IgD-negative memory B cell (primary cell): ENCODE results near the gene ARV1. TPM values are rescaled to one million over a fixed set of nuclear protein-coding genes. Genes with fewer than 3 reads are reported as not detected.
"Not testable (repeated sequence)": the region's sequence is repeated elsewhere in the genome, so short reads cannot be mapped to it uniquely, and the experiment has no call there.

ENCODE experiments used
- H3K27ac Mint-ChIP-seq, 3 donors: one replicate each; pipeline ENCODE4 v1.8.0; 2020 to 2022; ENCODE audit warnings: mild to moderate bottlenecking in 3 of 3, mixed read lengths in 3 of 3, moderate library complexity in 1 of 3
- H3K27me3 Mint-ChIP-seq: one replicate; pipeline ENCODE4 v1.8.0; 2021; ENCODE audit warnings: mixed read lengths
- H3K36me3 Mint-ChIP-seq: one replicate; pipeline ENCODE4 v1.8.0; 2020; ENCODE audit warnings: mild to moderate bottlenecking, mixed read lengths
- H3K4me1 Mint-ChIP-seq, 3 donors: one replicate each; pipeline ENCODE4 v1.8.0; 2020 to 2022; ENCODE audit warnings: mixed read lengths in 3 of 3, mild to moderate bottlenecking in 1 of 3
- H3K4me3 Mint-ChIP-seq, 4 donors: one replicate each; pipeline ENCODE4 v1.8.0; 2020 to 2022; ENCODE audit warnings: mild to moderate bottlenecking in 4 of 4, mixed read lengths in 4 of 4, moderate library complexity in 3 of 4
- H3K9me3 Mint-ChIP-seq, 3 donors: one replicate each; pipeline ENCODE4 v1.8.0; 2020 to 2021; ENCODE audit warnings: mixed read lengths in 3 of 3, mild to moderate bottlenecking in 1 of 3
- polyA plus RNA-seq: library from polyadenylated mRNA; unstranded; fragments of 300-500 nt; fragmentation: Illumina TruSeq; gene quantifications from one replicate; pipeline ENCODE4 v1.2.3, GENCODE V29; 2021

Gene ARV1
- polyA plus RNA-seq, 1 donor from 2014 or later: 29.2 TPM

- Mint-ChIP-seq H3K27me3 (no peaks in the 10 kb centered on the region), H3K4me1 (peaks cover 5 to 13% (median 13%) of the 10 kb centered on the region in 3 donors), H3K4me3 (peak overlapping the region; percentile 77 to 91 (median 84)), H3K36me3 (peaks cover 1% of the 10 kb centered on the region), H3K27ac (peak overlapping the region in 1 of 3 donors; percentile 31), H3K9me3 (no peaks in the 10 kb centered on the region)
These were observed 60.5 kb downstream of the ARV1 start for GRCh38 chr1:231039161-231040018.

GRCh38 chr1:231040019-231040799 lies 61.3 kb downstream of the ARV1 start, which contains the start of gene FAM89A:
Gene FAM89A (minus strand): TSS chr1:231040254. CDS start chr1:231040211, 43 bp downstream.
- peak within 1 kb of the TSS in 1 of 3 donors; percentile 31 for H3K27ac Mint-ChIP-seq
- H3K4me1 Mint-ChIP-seq: peaks cover 5 to 13% (median 13%) of the 10 kb centered on the region in 3 donors
- peaks cover 0 to 3% (median 3%) of the 10 kb centered on the region in 3 donors for H3K9me3 Mint-ChIP-seq
- H3K36me3 Mint-ChIP-seq: peaks cover 1% of the 10 kb centered on the region
- H3K27me3 Mint-ChIP-seq: no peaks in the 10 kb centered on the region
- peak within 1 kb of the TSS; percentile 78 to 92 (median 90) for H3K4me3 Mint-ChIP-seq

- Mint-ChIP-seq H3K4me1 (peaks cover 4 to 13% (median 12%) of the 10 kb centered on the region in 3 donors), H3K27me3 (peaks cover under 1% of the 10 kb centered on the region), H3K4me3 (peak overlapping the region; percentile 78 to 92 (median 90)), H3K9me3 (peaks cover 0 to 3% (median 3%) of the 10 kb centered on the region in 3 donors), H3K27ac (peak overlapping the region in 1 of 3 donors; percentile 1), H3K36me3 (peaks cover under 1% of the 10 kb centered on the region)
These were observed 62.2 kb downstream of the ARV1 start for GRCh38 chr1:231040800-231041718.

- Mint-ChIP-seq H3K4me3 (peak overlapping the region in 3 of 4 donors; percentile 65 to 91 (median 77)), H3K36me3 (no peaks in the 10 kb centered on the region), H3K4me1 (peaks cover 4 to 13% (median 5%) of the 10 kb centered on the region in 3 donors), H3K27ac (no peak overlapping the region), H3K9me3 (peaks cover 0 to 3% (median 3%) of the 10 kb centered on the region in 3 donors), H3K27me3 (peaks cover 4% of the 10 kb centered on the region)
These were observed 62.9 kb downstream of the ARV1 start for GRCh38 chr1:231041719-231042261.

GRCh38 chr1:231044588-231044987 lies 65.7 kb downstream of the ARV1 start:
- H3K4me3 Mint-ChIP-seq: no peak overlapping the region
- peaks cover 1 to 9% (median 4%) of the 10 kb centered on the region in 3 donors for H3K4me1 Mint-ChIP-seq
- peaks cover 12% of the 10 kb centered on the region for H3K27me3 Mint-ChIP-seq
- H3K9me3 Mint-ChIP-seq: peaks cover 0 to 3% (median 3%) of the 10 kb centered on the region in 3 donors
- no peak overlapping the region for H3K27ac Mint-ChIP-seq
- peaks cover under 1% of the 10 kb centered on the region for H3K36me3 Mint-ChIP-seq

GRCh38 chr1:231045286-231045685 lies 66.4 kb downstream of the ARV1 start:
- Mint-ChIP-seq H3K36me3 (peaks cover 1% of the 10 kb centered on the region), H3K4me3 (no peak overlapping the region), H3K4me1 (peaks cover 1 to 9% (median 4%) of the 10 kb centered on the region in 3 donors), H3K9me3 (peaks cover 0 to 3% (median 3%) of the 10 kb centered on the region in 3 donors), H3K27me3 (peaks cover 12% of the 10 kb centered on the region), H3K27ac (no peak overlapping the region)

- not testable (repeated sequence) for H3K4me1 Mint-ChIP-seq, H3K9me3 Mint-ChIP-seq, H3K4me3 Mint-ChIP-seq, H3K36me3 Mint-ChIP-seq, H3K27ac Mint-ChIP-seq
- H3K27me3 Mint-ChIP-seq: peaks cover 12% of the 10 kb centered on the region
These were observed 67.2 kb downstream of the ARV1 start for GRCh38 chr1:231045921-231046729.

- peaks cover 12% of the 10 kb centered on the region for H3K27me3 Mint-ChIP-seq
- no peak overlapping the region for H3K4me3 Mint-ChIP-seq
- H3K27ac Mint-ChIP-seq: no peak overlapping the region
- H3K9me3 Mint-ChIP-seq: peaks cover 0 to 3% (median 3%) of the 10 kb centered on the region in 3 donors
- H3K4me1 Mint-ChIP-seq: peaks cover 0 to under 1% (median 0%) of the 10 kb centered on the region in 3 donors
- peaks cover 1% of the 10 kb centered on the region for H3K36me3 Mint-ChIP-seq
These were observed 68.0 kb downstream of the ARV1 start for GRCh38 chr1:231046730-231047395.

- not testable (repeated sequence) for H3K9me3 Mint-ChIP-seq, H3K27ac Mint-ChIP-seq, H3K4me3 Mint-ChIP-seq, H3K4me1 Mint-ChIP-seq, H3K36me3 Mint-ChIP-seq
- peaks cover 12% of the 10 kb centered on the region for H3K27me3 Mint-ChIP-seq
These were observed 68.6 kb downstream of the ARV1 start for GRCh38 chr1:231047529-231047928.

GRCh38 chr1:231048419-231048818 lies 69.5 kb downstream of the ARV1 start:
- not testable (repeated sequence) for H3K27ac Mint-ChIP-seq, H3K4me1 Mint-ChIP-seq, H3K4me3 Mint-ChIP-seq, H3K9me3 Mint-ChIP-seq, H3K36me3 Mint-ChIP-seq
- H3K27me3 Mint-ChIP-seq: peaks cover 12% of the 10 kb centered on the region

- Mint-ChIP-seq H3K36me3 (peaks cover 1% of the 10 kb centered on the region), H3K27me3 (peaks cover 12% of the 10 kb centered on the region), H3K27ac (no peak overlapping the region), H3K4me3 (no peak overlapping the region), H3K9me3 (peaks cover 0 to 3% (median 3%) of the 10 kb centered on the region in 3 donors), H3K4me1 (peaks cover 12 to 15% (median 12%) of the 10 kb centered on the region in 3 donors)
These were observed 70.5 kb downstream of the ARV1 start for GRCh38 chr1:231049121-231049979.
